GM18507 (cell line): ENCODE measurements around the gene SH3BP4.
"Not testable (repeated sequence)": the region's sequence is repeated elsewhere in the genome, so short reads cannot be mapped to it uniquely, and the experiment has no call there.

ENCODE experiments used
- DNase-seq: peaks from one replicate; pipeline ENCODE4 v3.0.0; 2011; ENCODE audit warnings: low read depth; ENCODE audit not compliant: insufficient read length; ENCODE audit errors: extremely low spot score
- FAIRE-seq: peaks from 2 replicates; lab custom pipeline; 2011; peaks lifted over from hg19 to GRCh38; lab: Jason Lieb, UNC

SH3BP4 gene

GRCh38 chr2:235006461-235006860 is 54.6 kb downstream of the SH3BP4 start:
- no peak for FAIRE-seq
- DNase-seq: no peak

- no peak for DNase-seq
- no peak for FAIRE-seq
Measured at GRCh38 chr2:235006986-235007385, 55.2 kb downstream of the SH3BP4 start.

- FAIRE-seq: no peak
Measured at GRCh38 chr2:235007664-235008457, 56.0 kb downstream of the SH3BP4 start.

GRCh38 chr2:235008584-235009044 is 56.8 kb downstream of the SH3BP4 start:
- no peak for FAIRE-seq

More at GRCh38 chr2:235007664-235008457, 56.0 kb downstream of the SH3BP4 start:
- no peak for DNase-seq

GRCh38 chr2:235009081-235009480 is 57.3 kb downstream of the SH3BP4 start:
- no peak for DNase-seq
- FAIRE-seq: no peak

More at GRCh38 chr2:235008584-235009044, 56.8 kb downstream of the SH3BP4 start:
- no peak for DNase-seq

- FAIRE-seq (no peak), DNase-seq (no peak)
Measured at GRCh38 chr2:235010117-235010714, 58.4 kb downstream of the SH3BP4 start.

- FAIRE-seq: no peak
Measured at GRCh38 chr2:235011607-235011928, 59.8 kb downstream of the SH3BP4 start.

GRCh38 chr2:235011929-235012631 is 60.3 kb downstream of the SH3BP4 start:
- FAIRE-seq: no peak
- DNase-seq: no peak

More at GRCh38 chr2:235011607-235011928, 59.8 kb downstream of the SH3BP4 start:
- DNase-seq: no peak

- no peak for DNase-seq
- no peak for FAIRE-seq
Measured at GRCh38 chr2:235017441-235017840, 65.6 kb downstream of the SH3BP4 start.

GRCh38 chr2:235018838-235019237 is 67.0 kb downstream of the SH3BP4 start:
- FAIRE-seq: no peak
- no peak for DNase-seq

GRCh38 chr2:235020141-235020540 is 68.3 kb downstream of the SH3BP4 start:
- not testable (repeated sequence) for FAIRE-seq, DNase-seq

GRCh38 chr2:235021752-235022151 is 69.9 kb downstream of the SH3BP4 start:
- DNase-seq (no peak), FAIRE-seq (no peak)

- DNase-seq: no peak
Measured at GRCh38 chr2:235024191-235024860, 72.5 kb downstream of the SH3BP4 start.

GRCh38 chr2:235024931-235025773 is 73.3 kb downstream of the SH3BP4 start:
- DNase-seq: no peak
- FAIRE-seq: no peak

More at GRCh38 chr2:235024191-235024860, 72.5 kb downstream of the SH3BP4 start:
- FAIRE-seq: no peak

GRCh38 chr2:235025800-235026536 is 74.2 kb downstream of the SH3BP4 start:
- no peak for DNase-seq
- no peak for FAIRE-seq

GRCh38 chr2:235026649-235027557 is 75.1 kb downstream of the SH3BP4 start:
- DNase-seq: no peak
- no peak for FAIRE-seq

- FAIRE-seq (no peak), DNase-seq (no peak)
Measured at GRCh38 chr2:235027558-235028214, 75.9 kb downstream of the SH3BP4 start.
